IPS-15b (cell line): ENCODE results near the gene NAPEPLD.
"Not testable (repeated sequence)": the region's sequence is repeated elsewhere in the genome, so short reads cannot be mapped to it uniquely, and the experiment has no call there.

Experiments used
- H3K27me3 ChIP-seq: one replicate; pipeline ENCODE4 v1.6.1; 2013; ENCODE audit warnings: low read length; ENCODE audit not compliant: control insufficient read depth, insufficient read depth
- H3K36me3 ChIP-seq: one replicate; pipeline ENCODE4 v1.6.1; 2013; ENCODE audit warnings: low read length; ENCODE audit not compliant: control insufficient read depth, insufficient read depth
- H3K4me1 ChIP-seq: one replicate; pipeline ENCODE4 v1.6.1; 2013; ENCODE audit warnings: mild to moderate bottlenecking, low read length; ENCODE audit not compliant: control insufficient read depth, insufficient read depth
- H3K4me3 ChIP-seq: one replicate; pipeline ENCODE4 v1.5.1; 2013; ENCODE audit warnings: low read depth, low read length
- H3K9ac ChIP-seq: one replicate; pipeline ENCODE4 v1.6.1; 2013; ENCODE audit warnings: low read depth, mild to moderate bottlenecking, low read length
- H3K9me3 ChIP-seq: one replicate; pipeline ENCODE4 v1.6.1; 2013; ENCODE audit warnings: mild to moderate bottlenecking, low read length; ENCODE audit not compliant: control insufficient read depth, insufficient read depth

Gene NAPEPLD

GRCh38 chr7:103119791-103120291 lies 29.1 kb downstream of the NAPEPLD start:
- H3K36me3 ChIP-seq = peaks cover 5% of the 10 kb centered on the region
- H3K9me3 ChIP-seq = no peaks in the 10 kb centered on the region
- H3K9ac ChIP-seq = no peak overlapping the region
- H3K4me1 ChIP-seq = no peaks in the 10 kb centered on the region
- no peaks in the 10 kb centered on the region for H3K27me3 ChIP-seq
- H3K4me3 ChIP-seq = no peak overlapping the region

- peaks cover 5% of the 10 kb centered on the region for H3K36me3 ChIP-seq
- no peak overlapping the region for H3K9ac ChIP-seq
- H3K4me1 ChIP-seq = no peaks in the 10 kb centered on the region
- no peaks in the 10 kb centered on the region for H3K27me3 ChIP-seq
- H3K4me3 ChIP-seq = no peak overlapping the region
- H3K9me3 ChIP-seq = no peaks in the 10 kb centered on the region
Observed at GRCh38 chr7:103117465-103117864, 31.4 kb downstream of the NAPEPLD start.

- no peaks in the 10 kb centered on the region for H3K4me1 ChIP-seq
- H3K9ac ChIP-seq = no peak overlapping the region
- H3K36me3 ChIP-seq = peaks cover 5% of the 10 kb centered on the region
- no peaks in the 10 kb centered on the region for H3K27me3 ChIP-seq
- no peak overlapping the region for H3K4me3 ChIP-seq
- no peaks in the 10 kb centered on the region for H3K9me3 ChIP-seq
Observed at GRCh38 chr7:103116991-103117390, 31.9 kb downstream of the NAPEPLD start.

GRCh38 chr7:103116511-103116910 lies 32.4 kb downstream of the NAPEPLD start:
- Histone ChIP-seq H3K4me1 (no peaks in the 10 kb centered on the region), H3K9me3 (no peaks in the 10 kb centered on the region), H3K4me3 (no peak overlapping the region), H3K9ac (no peak overlapping the region), H3K36me3 (peaks cover 5% of the 10 kb centered on the region), H3K27me3 (no peaks in the 10 kb centered on the region)

GRCh38 chr7:103115771-103116170 lies 33.1 kb downstream of the NAPEPLD start:
- no peaks in the 10 kb centered on the region for H3K27me3 ChIP-seq
- no peak overlapping the region for H3K9ac ChIP-seq
- H3K4me3 ChIP-seq = no peak overlapping the region
- no peaks in the 10 kb centered on the region for H3K9me3 ChIP-seq
- H3K36me3 ChIP-seq = peaks cover 5% of the 10 kb centered on the region
- H3K4me1 ChIP-seq = no peaks in the 10 kb centered on the region

GRCh38 chr7:103114576-103115008 lies 34.3 kb downstream of the NAPEPLD start:
- Histone ChIP-seq H3K36me3 (peaks cover 1% of the 10 kb centered on the region), H3K27me3 (no peaks in the 10 kb centered on the region), H3K9ac (no peak overlapping the region), H3K9me3 (no peaks in the 10 kb centered on the region), H3K4me1 (no peaks in the 10 kb centered on the region), H3K4me3 (no peak overlapping the region)

GRCh38 chr7:103113164-103113563 lies 35.7 kb downstream of the NAPEPLD start:
- no peak overlapping the region for H3K9ac ChIP-seq
- H3K9me3 ChIP-seq = no peaks in the 10 kb centered on the region
- no peaks in the 10 kb centered on the region for H3K36me3 ChIP-seq
- H3K4me3 ChIP-seq = no peak overlapping the region
- H3K4me1 ChIP-seq = no peaks in the 10 kb centered on the region
- H3K27me3 ChIP-seq = no peaks in the 10 kb centered on the region

GRCh38 chr7:103106703-103107070 lies 42.2 kb downstream of the NAPEPLD start:
- not testable (repeated sequence) for H3K36me3 ChIP-seq, H3K4me3 ChIP-seq, H3K4me1 ChIP-seq, H3K9me3 ChIP-seq, H3K9ac ChIP-seq, H3K27me3 ChIP-seq

- Histone ChIP-seq H3K4me1 (peaks cover 7% of the 10 kb centered on the region), H3K9me3 (no peaks in the 10 kb centered on the region), H3K4me3 (peak overlapping the region; percentile 22), H3K36me3 (peaks cover 3% of the 10 kb centered on the region), H3K27me3 (no peaks in the 10 kb centered on the region), H3K9ac (no peak overlapping the region)
Observed at GRCh38 chr7:103106005-103106702, 42.7 kb downstream of the NAPEPLD start.

- no peaks in the 10 kb centered on the region for H3K27me3 ChIP-seq
- peaks cover 3% of the 10 kb centered on the region for H3K4me1 ChIP-seq
- peaks cover 3% of the 10 kb centered on the region for H3K36me3 ChIP-seq
- no peak overlapping the region for H3K9ac ChIP-seq
- no peak overlapping the region for H3K4me3 ChIP-seq
- H3K9me3 ChIP-seq = no peaks in the 10 kb centered on the region
Observed at GRCh38 chr7:103101543-103101942, 47.4 kb downstream of the NAPEPLD start.

GRCh38 chr7:103100348-103100747 lies 48.6 kb downstream of the NAPEPLD start:
- Histone ChIP-seq H3K4me3 (no peak overlapping the region), H3K36me3 (peaks cover 3% of the 10 kb centered on the region), H3K27me3 (no peaks in the 10 kb centered on the region), H3K4me1 (no peaks in the 10 kb centered on the region), H3K9me3 (no peaks in the 10 kb centered on the region), H3K9ac (no peak overlapping the region)

- Histone ChIP-seq H3K9ac (no peak overlapping the region), H3K9me3 (no peaks in the 10 kb centered on the region), H3K4me1 (no peaks in the 10 kb centered on the region), H3K27me3 (no peaks in the 10 kb centered on the region), H3K4me3 (no peak overlapping the region), H3K36me3 (no peaks in the 10 kb centered on the region)
Observed at GRCh38 chr7:103097041-103097440, 51.9 kb downstream of the NAPEPLD start.
